ENCODE data around the gene ZC3H6. TPM values are rescaled to one million over a fixed set of nuclear protein-coding genes. Genes with fewer than 3 reads are reported as not detected.

ZC3H6 gene
- total RNA-seq, 2 experiments from 2014 or later = 13.5 to 14.7 TPM

DNA sequence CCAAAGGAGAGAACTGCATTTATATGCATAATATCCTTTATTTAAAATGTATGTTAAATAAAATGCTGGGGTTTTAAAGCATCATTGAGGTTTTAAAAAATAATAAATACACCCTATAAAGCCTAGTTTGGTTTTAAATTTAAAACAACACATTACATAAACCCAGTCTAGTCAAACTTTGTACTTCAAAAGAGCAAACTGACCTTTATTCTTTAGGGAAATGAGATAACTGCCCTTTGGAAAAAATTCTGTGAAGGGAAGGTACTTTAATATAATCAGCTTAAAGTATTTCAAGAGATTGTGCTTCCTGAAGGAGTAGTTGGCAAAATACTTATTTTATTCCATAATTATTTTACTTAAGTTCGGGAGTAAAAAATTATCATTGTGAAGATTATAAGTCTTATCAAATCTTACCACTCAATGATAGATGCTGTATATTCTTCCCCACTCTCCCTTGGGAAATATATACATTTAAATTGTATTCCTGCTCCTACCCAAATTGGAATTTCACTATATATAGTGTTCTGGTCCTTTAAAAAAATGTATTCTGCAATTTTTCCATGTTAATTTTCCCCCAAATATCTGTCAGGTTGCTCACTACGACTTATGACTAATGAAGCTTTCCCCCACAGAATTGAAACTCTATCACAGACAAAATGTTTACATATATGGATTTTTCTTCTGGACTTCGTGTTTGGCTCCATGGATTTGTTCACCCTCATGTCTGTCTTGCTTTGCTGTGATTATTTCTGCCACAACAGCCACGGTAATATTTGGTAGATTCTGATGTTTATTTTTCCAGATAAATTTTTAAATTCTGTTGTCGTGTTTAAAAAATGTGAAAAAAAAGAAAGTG is 42.1 kb downstream of the ZC3H6 start:
- Mint-ChIP-seq H3K27me3 (no peaks in the 10 kb centered on the region), H3K4me3 (no peak overlapping the region), H3K36me3 (ENCODE audit: low read depth) (no peaks in the 10 kb centered on the region), H3K9me3 (no peaks in the 10 kb centered on the region), H3K27ac (no peak overlapping the region), H3K4me1 (no peaks in the 10 kb centered on the region)
- POLR2A ChIA-PET = interaction anchor here (1.2 kb wide), 1 partner anchor 26 kb away, joined by 3 read pairs; no protein-coding TSS in a partner anchor
- no peak for DNase-seq
- CTCF ChIA-PET = no interaction called here

GRCh38 chr2:112318515-112318914 is 43.1 kb downstream of the ZC3H6 start:
- Mint-ChIP-seq H3K27ac (no peak overlapping the region), H3K4me1 (no peaks in the 10 kb centered on the region), H3K27me3 (no peaks in the 10 kb centered on the region), H3K36me3 (ENCODE audit: low read depth) (no peaks in the 10 kb centered on the region), H3K4me3 (no peak overlapping the region), H3K9me3 (no peaks in the 10 kb centered on the region)
- no peak for DNase-seq
- ChIA-PET CTCF (no interaction called here), POLR2A (interaction anchor here (1.2 kb wide), 1 partner anchor 25 kb away, joined by 3 read pairs; no protein-coding TSS in a partner anchor)

DNA sequence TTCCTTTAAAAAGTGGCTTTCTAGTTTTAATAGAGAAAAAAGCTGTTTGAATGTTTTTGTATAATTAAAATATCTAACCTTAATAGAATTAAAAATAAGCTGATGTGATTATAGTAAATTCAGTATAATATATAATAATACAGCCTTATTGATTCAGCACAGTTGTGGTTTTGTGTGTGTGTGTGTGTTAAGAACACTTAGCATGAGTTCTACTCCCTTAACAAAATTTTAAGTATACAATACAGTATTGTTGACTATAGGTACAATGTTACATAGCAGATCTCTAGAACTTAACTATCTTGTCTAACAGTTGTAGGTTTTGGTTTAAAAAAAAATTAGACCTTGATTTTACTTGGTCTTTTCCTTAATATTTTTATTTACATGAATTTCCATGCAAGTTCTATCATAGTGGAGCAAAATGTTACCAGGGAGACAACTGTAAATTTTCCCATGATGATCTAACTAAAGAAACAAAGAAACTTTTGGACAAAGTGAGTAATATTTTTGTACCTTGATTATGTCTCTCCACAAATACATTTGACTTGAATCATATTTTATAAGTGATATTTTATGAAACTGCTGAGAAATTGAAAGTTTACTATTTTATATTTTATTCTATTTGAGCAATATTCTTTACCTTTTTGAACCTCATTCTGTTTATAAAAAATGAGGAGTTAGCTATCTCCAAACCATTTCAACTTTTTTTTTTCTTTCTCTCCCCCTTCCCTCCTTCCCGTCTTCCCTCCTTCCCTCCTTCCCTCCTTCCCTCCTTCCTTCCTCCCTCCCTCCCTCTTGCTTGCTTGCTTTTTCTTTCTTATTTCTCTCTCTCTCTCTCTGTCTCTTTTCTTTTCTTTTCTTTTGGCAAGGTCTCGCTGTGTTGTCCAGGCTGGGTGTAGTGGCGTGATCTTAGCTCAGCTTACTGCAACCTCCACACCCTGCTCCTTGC is 46.3 kb downstream of the ZC3H6 start:
- peaks cover 2% of the 10 kb centered on the region for H3K36me3 Mint-ChIP-seq (ENCODE audit: low read depth)
- ChIA-PET POLR2A (no interaction called here), CTCF (interaction anchor here (1.2 kb wide), 1 partner anchor 61 kb away, joined by 3 read pairs; no protein-coding TSS in a partner anchor)
- H3K4me3 Mint-ChIP-seq = no peak overlapping the region
- no peaks in the 10 kb centered on the region for H3K9me3 Mint-ChIP-seq
- H3K4me1 Mint-ChIP-seq = no peaks in the 10 kb centered on the region
- no peaks in the 10 kb centered on the region for H3K27me3 Mint-ChIP-seq
- H3K27ac Mint-ChIP-seq = no peak overlapping the region
- DNase-seq = no peak

GRCh38 chr2:112322919-112323318 is 47.5 kb downstream of the ZC3H6 start:
- POLR2A ChIA-PET = no interaction called here
- H3K9me3 Mint-ChIP-seq = no peaks in the 10 kb centered on the region
- H3K27ac Mint-ChIP-seq = no peak overlapping the region
- no peaks in the 10 kb centered on the region for H3K27me3 Mint-ChIP-seq
- no peak for DNase-seq
- peaks cover 10% of the 10 kb centered on the region for H3K36me3 Mint-ChIP-seq (ENCODE audit: low read depth)
- no peaks in the 10 kb centered on the region for H3K4me1 Mint-ChIP-seq
- CTCF ChIA-PET = no interaction called here
- H3K4me3 Mint-ChIP-seq = no peak overlapping the region

- POLR2A ChIA-PET = no interaction called here
- no peak overlapping the region for H3K27ac Mint-ChIP-seq
- no peaks in the 10 kb centered on the region for H3K9me3 Mint-ChIP-seq
- CTCF ChIA-PET = no interaction called here
- no peaks in the 10 kb centered on the region for H3K4me1 Mint-ChIP-seq
- H3K4me3 Mint-ChIP-seq = no peak overlapping the region
- H3K36me3 Mint-ChIP-seq (ENCODE audit: low read depth) = peaks cover 3% of the 10 kb centered on the region
- H3K27me3 Mint-ChIP-seq = no peaks in the 10 kb centered on the region
- no peak for DNase-seq
Measured at GRCh38 chr2:112332123-112332696, 56.8 kb downstream of the ZC3H6 start.

GRCh38 chr2:112335600-112335999 is 60.2 kb downstream of the ZC3H6 start:
- POLR2A ChIA-PET = no interaction called here

DNA sequence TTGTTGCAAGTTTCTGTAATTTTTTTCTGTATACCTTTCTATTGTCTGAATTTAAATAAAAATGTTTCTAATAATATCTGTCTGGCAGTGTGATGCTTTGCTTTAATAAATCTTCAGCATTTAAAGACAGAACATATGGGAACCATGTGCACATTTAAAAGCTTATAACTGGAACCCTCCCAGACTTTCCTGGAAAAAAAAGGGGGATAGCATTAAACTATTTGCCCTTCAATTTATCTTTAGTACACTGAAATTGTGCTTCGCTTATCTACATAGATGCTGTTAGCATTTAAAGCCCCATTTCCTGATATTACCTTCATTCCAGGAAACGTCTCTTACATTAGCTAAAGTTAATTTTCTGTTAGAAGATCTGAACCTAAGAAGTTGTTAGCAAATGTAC is 64.6 kb downstream of the ZC3H6 start:
- Mint-ChIP-seq H3K27me3 (no peaks in the 10 kb centered on the region), H3K4me1 (peaks cover 6% of the 10 kb centered on the region), H3K9me3 (no peaks in the 10 kb centered on the region), H3K36me3 (ENCODE audit: low read depth) (no peaks in the 10 kb centered on the region), H3K4me3 (no peak overlapping the region), H3K27ac (no peak overlapping the region)
- DNase-seq = no peak
- CTCF ChIA-PET = no interaction called here
- POLR2A ChIA-PET = no interaction called here

More at GRCh38 chr2:112335600-112335999, 60.2 kb downstream of the ZC3H6 start:
- Mint-ChIP-seq H3K9me3 (no peaks in the 10 kb centered on the region), H3K27me3 (no peaks in the 10 kb centered on the region), H3K4me3 (no peak overlapping the region), H3K27ac (no peak overlapping the region), H3K4me1 (no peaks in the 10 kb centered on the region), H3K36me3 (ENCODE audit: low read depth) (no peaks in the 10 kb centered on the region)
- DNase-seq = no peak
- CTCF ChIA-PET = interaction anchor here (0.6 kb wide), 1 partner anchor 13 kb away, joined by 3 read pairs; no protein-coding TSS in a partner anchor

GRCh38 chr2:112340475-112341267 is 65.3 kb downstream of the ZC3H6 start:
- peaks cover 6% of the 10 kb centered on the region for H3K4me1 Mint-ChIP-seq
- DNase-seq = no peak

GRCh38 chr2:112342067-112342550 is 66.7 kb downstream of the ZC3H6 start:
- no peak for DNase-seq
- H3K4me1 Mint-ChIP-seq = peaks cover 6% of the 10 kb centered on the region
- POLR2A ChIA-PET = no interaction called here
- CTCF ChIA-PET = no interaction called here
- no peaks in the 10 kb centered on the region for H3K36me3 Mint-ChIP-seq (ENCODE audit: low read depth)
- H3K4me3 Mint-ChIP-seq = no peak overlapping the region
- H3K27ac Mint-ChIP-seq = no peak overlapping the region
- no peaks in the 10 kb centered on the region for H3K27me3 Mint-ChIP-seq
- H3K9me3 Mint-ChIP-seq = no peaks in the 10 kb centered on the region

More at GRCh38 chr2:112340475-112341267, 65.3 kb downstream of the ZC3H6 start:
- Mint-ChIP-seq H3K4me3 (no peak overlapping the region), H3K9me3 (no peaks in the 10 kb centered on the region), H3K27ac (no peak overlapping the region), H3K36me3 (ENCODE audit: low read depth) (no peaks in the 10 kb centered on the region), H3K27me3 (no peaks in the 10 kb centered on the region)
- ChIA-PET POLR2A (no interaction called here), CTCF (no interaction called here)

DNA sequence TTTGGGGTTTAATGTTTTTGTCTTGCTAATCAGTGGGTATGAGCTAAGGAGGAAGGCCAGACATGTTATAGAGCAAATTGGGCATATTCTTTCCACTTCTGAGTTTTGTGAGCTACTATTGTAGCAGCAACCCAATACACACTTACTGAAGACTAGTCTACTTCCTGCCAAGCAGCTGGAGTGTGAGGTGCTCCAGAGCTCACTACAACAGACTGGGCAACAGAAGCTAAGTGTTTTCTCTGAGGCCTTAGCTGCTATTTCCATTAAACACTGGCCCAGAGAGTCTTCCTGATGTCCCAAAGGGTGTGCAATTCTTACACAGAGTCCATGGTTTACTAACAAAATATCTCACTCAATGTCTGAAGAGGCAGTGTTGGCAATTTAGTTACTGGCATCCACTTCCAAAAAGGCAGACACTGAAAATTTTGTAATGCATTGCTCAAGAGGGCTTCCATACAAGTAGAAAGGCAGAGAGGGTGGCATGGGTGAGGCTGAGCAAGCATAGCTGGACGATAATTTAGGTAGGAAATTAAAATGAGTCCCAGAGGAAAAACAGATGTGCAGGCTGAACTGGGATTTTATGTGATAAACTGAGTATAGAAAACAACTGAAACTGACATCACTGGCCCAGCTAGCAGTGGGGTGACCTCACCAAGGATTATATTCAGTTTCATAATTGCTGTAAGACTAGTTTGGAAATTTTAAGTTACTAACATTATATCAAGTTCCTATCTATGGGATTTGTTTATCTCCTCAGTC is 68.6 kb downstream of the ZC3H6 start:
- no peak for DNase-seq
- peaks cover 6% of the 10 kb centered on the region for H3K4me1 Mint-ChIP-seq
- no peak overlapping the region for H3K4me3 Mint-ChIP-seq
- no peak overlapping the region for H3K27ac Mint-ChIP-seq
- H3K9me3 Mint-ChIP-seq = no peaks in the 10 kb centered on the region
- POLR2A ChIA-PET = interaction anchor here (0.7 to 1.1 kb wide), 2 partner anchors 25 to 89 kb away, joined by 3 read pairs; partner anchors contain the start of gene ZC3H8
- CTCF ChIA-PET = no interaction called here
- no peaks in the 10 kb centered on the region for H3K27me3 Mint-ChIP-seq
- H3K36me3 Mint-ChIP-seq (ENCODE audit: low read depth) = no peaks in the 10 kb centered on the region

GRCh38 chr2:112345030-112346027 is 69.9 kb downstream of the ZC3H6 start:
- Mint-ChIP-seq H3K4me1 (peaks cover 6% of the 10 kb centered on the region), H3K4me3 (no peak overlapping the region), H3K36me3 (ENCODE audit: low read depth) (no peaks in the 10 kb centered on the region), H3K9me3 (no peaks in the 10 kb centered on the region), H3K27me3 (no peaks in the 10 kb centered on the region), H3K27ac (no peak overlapping the region)
- DNase-seq = no peak
- ChIA-PET POLR2A (no interaction called here), CTCF (no interaction called here)
